Measurements from ENCODE around the gene ZFP36L2.

The ZFP36L2 gene

GRCh38 chr2:43222475-43223309 is 3.7 kb downstream of the ZFP36L2 start:
- DNase-seq: no peak

DNA sequence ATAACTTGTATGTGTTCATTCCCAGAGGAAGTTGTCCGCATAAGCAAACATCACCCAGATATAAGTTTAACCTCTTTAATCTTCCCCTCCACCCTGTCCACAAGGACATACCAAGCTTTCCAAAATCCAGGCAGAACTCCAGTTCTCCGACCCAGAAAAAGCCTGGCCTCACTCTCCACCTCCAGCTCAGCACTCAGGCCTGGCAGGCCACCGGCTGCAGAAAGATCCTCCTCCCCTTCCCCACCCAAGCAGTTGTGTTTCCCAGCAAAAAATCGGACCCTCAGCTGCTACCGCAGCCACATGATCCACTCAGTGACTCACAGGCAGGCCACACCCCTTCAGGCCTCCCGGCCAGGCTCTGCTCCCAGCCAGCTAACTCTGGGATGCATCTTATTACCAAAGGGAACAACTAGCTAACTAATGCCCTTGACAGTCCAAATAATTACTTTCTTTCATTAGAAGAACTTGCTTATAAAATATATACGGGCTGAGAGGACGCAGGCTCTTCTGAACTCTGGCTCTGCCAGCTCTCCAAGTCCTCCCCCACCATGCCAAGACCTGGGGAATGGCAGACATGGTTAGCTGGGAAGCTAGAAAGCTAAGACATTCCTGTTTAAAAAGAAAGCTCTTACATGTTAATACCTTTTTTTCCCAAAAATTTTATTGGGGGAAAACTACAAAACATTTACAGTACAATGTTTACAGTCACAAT is 4.5 kb downstream of the ZFP36L2 start:
- peak; percentile 90 for DNase-seq

DNA sequence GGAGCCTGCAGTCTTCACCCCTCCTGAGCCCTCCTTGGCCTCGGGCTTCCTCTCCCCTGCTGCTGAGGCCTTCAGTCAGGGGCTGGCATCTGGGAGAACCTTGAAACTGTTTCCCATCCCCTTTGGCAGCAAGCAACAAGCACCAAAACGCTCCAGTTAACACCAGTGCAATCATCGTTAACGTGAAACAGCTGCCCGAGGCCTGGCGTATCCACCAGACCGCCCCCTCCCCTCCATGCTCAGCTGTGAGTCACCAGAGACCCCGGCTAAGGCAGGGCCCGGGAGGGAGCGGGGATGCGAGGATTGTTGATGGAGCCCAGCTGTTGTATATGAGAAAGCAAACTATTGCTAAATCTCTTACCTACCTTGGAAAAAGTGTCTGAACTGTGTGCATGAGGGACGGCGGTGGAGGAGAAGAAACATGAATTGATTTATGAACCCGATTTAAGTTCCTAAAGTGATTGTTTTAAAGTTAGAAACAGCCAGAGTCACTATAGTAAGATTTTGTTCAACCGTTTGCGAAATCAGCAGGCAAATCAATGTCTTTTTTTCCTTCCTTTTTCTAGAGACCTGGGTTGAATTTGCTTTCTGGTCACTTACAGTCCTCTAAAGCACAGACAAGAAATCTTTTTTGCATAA is 5.2 kb downstream of the ZFP36L2 start:
- DNase-seq: peak; percentile 93

DNA sequence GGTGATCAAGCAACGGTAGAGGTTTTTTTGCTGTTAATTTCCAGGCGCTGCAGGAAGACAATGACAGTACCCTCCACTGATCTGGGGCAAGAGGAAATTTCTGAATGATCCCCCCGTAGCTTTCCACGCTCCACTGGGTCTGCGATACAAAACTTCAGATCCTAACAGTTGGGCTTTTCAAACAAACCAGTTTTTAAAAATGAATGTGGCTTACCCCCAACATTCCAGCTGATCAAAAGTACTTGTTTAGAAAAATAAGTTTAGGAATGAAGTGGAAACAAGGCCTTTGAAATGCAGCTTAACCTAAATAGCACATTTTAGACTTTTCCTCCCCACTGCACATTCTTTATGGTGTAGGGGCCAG is 5.7 kb downstream of the ZFP36L2 start:
- no peak for DNase-seq

DNA sequence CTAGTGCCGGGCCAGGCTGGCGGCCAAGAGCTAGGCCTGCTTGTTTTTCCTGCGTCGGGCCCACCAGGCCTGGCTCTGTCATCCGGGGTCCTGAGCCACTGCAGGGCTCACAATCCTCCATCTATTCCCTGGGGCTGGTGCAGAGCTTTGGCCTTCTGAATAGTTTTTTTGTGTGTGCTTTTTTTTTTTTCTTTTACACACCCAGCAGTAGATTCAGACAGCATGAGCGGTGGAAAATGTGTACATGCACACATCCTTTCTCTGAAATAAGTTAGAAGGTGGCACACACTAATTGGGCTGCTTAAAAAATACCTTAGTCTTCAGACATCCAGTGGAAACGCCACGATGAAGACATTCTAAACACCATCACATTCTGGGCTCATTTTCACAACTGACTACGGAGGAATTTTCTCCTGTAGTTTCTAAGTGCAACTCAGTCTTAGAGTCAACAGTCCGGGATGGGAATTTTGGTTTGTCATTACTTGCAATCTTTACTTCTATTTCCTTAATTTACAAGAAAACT is 6.1 kb downstream of the ZFP36L2 start:
- DNase-seq: no peak

GRCh38 chr2:43219383-43220228 is 6.8 kb downstream of the ZFP36L2 start:
- peak; percentile 95 for DNase-seq

GRCh38 chr2:43218702-43219382 is 7.6 kb downstream of the ZFP36L2 start:
- peak; percentile 76 for DNase-seq

GRCh38 chr2:43218155-43218701 is 8.2 kb downstream of the ZFP36L2 start:
- DNase-seq: peak; percentile 76

DNA sequence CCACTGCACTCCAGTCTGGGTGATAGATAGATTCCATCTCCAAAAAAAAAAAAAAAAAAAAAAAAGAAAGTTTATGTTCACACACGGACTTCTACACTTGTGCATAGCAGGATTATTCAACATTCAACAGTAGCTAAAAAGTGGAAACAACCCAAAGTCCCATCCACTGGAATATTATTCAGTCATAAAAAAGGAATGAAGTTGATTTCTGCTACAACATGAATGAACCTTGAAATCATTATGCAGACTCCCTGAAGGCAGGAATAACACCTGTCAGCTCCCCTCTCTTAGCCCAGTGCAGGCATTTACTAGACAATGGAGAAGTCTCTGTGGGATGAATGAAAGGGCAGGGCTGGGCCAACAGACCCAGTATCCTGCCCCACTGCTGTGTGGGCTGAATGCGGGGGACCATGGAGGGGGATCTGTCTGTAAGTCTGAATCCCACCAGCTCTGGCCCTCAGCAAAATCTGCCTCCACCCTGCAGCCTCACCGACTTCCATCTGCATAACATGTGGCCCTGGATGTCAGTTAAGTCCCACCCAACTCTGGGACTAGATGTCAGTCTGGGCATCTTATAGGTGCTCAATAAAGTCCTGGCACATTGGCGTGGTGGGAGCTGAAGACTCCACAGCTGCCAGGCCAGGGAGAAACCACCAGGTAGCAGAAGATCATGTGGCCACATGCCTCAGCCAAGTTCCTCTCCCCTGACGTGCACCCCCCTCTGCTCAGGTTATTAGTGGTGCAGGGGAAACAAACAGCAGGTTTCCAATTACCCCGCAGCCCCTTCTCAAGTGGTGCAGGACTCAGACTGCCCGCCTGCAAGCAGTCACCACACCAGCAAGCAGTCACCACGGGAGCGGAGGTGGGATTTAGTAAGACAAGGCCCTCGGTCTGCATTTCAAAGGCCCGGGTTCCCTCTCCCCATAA is 8.9 kb downstream of the ZFP36L2 start:
- no peak for DNase-seq

DNA sequence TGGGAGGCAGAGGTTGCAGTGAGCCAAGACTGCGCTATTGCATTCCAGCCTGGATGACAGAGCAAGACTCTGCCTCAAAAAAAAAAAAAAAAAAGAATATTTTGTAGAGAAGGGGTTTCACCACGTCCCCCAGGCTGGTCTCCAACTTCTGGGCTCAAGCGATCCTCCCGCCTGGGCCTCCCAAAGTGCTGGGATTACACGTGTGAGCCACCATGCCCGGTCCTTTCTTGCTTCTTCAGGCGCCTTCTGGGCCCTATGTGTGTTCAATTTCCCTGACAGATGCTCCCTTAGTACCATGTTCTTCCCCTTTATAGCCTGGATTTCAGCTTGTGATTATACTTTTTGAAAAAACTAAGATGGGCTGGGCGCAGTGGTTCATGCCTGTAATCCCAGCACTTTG is 9.8 kb downstream of the ZFP36L2 start:
- DNase-seq: no peak

GRCh38 chr2:43215673-43216255 is 10.6 kb downstream of the ZFP36L2 start:
- no peak for DNase-seq

GRCh38 chr2:43214253-43214652 is 12.2 kb downstream of the ZFP36L2 start:
- DNase-seq: no peak

DNA sequence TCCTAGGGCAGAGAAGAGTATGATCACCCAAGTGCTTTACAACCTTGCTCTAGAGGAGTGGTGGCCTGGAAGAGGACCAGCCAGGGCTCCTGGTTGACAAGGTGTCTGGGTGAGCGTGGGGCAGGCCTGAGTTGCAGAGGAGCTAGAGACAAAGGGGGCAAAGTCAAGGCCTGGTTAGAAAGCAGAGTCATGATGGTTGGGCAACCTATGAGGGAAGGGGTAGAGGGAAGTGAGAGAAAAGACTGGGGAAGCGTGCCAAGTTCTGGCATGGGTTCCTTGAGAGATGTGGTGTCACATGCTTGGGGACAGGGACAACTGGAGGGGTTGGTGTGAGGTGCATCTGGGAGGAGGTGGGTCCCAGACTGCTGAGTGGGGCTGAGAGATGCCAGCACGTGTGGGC is 13.5 kb downstream of the ZFP36L2 start:
- DNase-seq: peak; percentile 99

- DNase-seq: no peak
These were observed 14.1 kb downstream of the ZFP36L2 start for GRCh38 chr2:43212216-43212835.

DNA sequence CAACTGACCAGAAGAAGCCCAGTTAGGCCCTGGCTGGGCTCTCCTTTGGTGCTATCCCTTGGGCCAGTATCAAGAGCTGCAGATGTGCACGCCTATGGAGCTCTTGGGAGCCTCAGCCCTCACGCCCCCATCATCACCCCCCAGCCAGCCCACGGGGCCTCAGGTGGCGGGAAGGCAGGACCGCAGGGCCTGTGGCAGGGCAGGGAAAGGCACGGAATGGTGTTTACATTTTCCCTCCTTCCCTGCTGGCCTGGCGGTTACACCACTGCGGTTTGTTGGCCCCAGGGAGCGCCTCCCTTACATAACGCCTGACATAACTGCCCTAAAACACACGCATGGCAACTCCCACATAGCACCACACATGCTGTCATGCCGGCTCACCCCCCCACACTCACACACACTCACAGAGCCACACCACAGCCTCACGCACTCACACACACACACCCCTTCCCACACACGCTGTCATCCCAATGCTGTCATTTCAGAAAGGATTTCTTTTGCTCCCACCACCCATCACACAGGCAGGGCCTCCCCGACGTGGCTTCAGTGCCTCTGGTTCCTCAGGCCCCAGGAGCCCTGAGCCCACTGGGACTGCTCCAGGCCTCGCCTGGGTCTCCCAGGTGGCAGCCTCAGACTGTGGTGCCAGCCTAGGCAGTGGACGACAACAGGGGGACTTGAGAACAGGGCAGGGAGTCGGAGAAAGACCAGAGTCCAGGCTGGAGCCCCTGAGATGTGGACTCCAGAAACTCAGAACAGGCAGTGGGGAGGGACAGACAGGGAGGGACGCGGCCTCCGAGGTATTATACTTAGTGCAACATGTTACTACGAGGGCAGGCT is 15.7 kb downstream of the ZFP36L2 start:
- peak; percentile 99 for DNase-seq

GRCh38 chr2:43210125-43210466 is 16.3 kb downstream of the ZFP36L2 start:
- no peak for DNase-seq

- no peak for DNase-seq
These were observed 17.1 kb downstream of the ZFP36L2 start for GRCh38 chr2:43209204-43209717.

- DNase-seq: no peak
These were observed 18.7 kb downstream of the ZFP36L2 start for GRCh38 chr2:43207553-43208300.

Data from MV-4-11 (cell line).